ENCODE data around the gene VWF. TPM values are rescaled to one million over a fixed set of nuclear protein-coding genes. Genes with fewer than 3 reads are reported as not detected.
"Not testable (repeated sequence)": the region's sequence is repeated elsewhere in the genome, so short reads cannot be mapped to it uniquely, and the experiment has no call there.

Gene VWF
- total RNA-seq, 3 donors from 2014 or later: 34.3 to 82.5 (median 72.9) TPM

DNA sequence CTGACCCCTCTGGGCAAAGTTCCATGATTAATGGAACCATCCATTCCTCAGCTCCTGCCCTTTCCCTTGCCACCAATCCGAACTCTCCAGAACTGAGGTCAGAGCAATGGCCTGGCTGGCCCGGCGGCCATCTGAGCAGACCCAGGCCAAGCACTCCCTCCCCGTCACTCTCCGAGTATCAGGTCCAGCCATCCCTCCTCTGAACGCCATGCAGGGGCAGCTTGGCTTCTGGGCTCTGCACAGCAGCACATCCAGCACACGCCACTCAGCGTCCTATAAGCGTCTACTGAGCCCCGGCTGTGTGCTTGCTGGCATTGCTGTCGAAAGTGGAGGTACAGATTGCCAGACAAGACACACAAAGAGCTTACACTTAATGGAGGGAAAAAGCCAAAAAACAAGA, 34.3 kb upstream of the VWF start:
- no peaks in the 10 kb centered on the region for H3K9me3 ChIP-seq
- no peaks in the 10 kb centered on the region for H3K4me1 ChIP-seq (ENCODE audit: low read depth)
- ATAC-seq (no peak), DNase-seq (no peak)
- intact Hi-C loops (cut with DNase I, micrococcal nuclease): no loop called here
- no peaks in the 10 kb centered on the region for H3K36me3 ChIP-seq (ENCODE audit: low read depth)
- H3K4me3 ChIP-seq: no peak overlapping the region
- TF ChIP-seq CTCF (IDR thresholded peaks at IDR 0.05): no peak

- no peak for DNase-seq
- intact Hi-C loops (cut with DNase I, micrococcal nuclease): no loop called here
- TF ChIP-seq CTCF (IDR thresholded peaks at IDR 0.05): no peak
- Histone ChIP-seq H3K9me3 (no peaks in the 10 kb centered on the region), H3K4me1 (ENCODE audit: low read depth) (no peaks in the 10 kb centered on the region), H3K36me3 (ENCODE audit: low read depth) (no peaks in the 10 kb centered on the region), H3K4me3 (no peak overlapping the region)
- ATAC-seq: no peak
Measured at GRCh38 chr12:6158255-6158654, 33.8 kb upstream of the VWF start.

DNA sequence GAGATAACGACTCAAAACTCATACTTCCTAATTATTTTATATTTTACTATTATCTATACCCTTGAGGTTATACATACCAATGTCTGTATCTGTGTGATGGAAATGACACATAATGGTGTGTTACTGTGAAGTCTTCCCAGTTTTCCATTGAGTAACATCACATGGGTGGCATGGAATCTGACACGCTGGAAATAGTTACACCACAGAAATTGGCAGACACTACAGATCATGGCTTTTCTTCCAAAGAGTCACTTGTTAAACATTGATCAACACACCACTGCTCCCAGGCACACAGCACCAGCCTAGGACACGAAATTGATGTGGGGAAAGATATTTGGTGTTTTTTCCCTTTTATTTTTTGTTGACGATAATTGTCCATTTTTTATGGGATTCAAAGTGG, 33.0 kb upstream of the VWF start:
- no peaks in the 10 kb centered on the region for H3K36me3 ChIP-seq (ENCODE audit: low read depth)
- DNase-seq: no peak
- H3K9me3 ChIP-seq: no peaks in the 10 kb centered on the region
- H3K4me3 ChIP-seq: no peak overlapping the region
- no peaks in the 10 kb centered on the region for H3K4me1 ChIP-seq (ENCODE audit: low read depth)
- ATAC-seq: no peak
- intact Hi-C loops (cut with DNase I, micrococcal nuclease): no loop called here
- TF ChIP-seq CTCF (IDR thresholded peaks at IDR 0.05): no peak

DNA sequence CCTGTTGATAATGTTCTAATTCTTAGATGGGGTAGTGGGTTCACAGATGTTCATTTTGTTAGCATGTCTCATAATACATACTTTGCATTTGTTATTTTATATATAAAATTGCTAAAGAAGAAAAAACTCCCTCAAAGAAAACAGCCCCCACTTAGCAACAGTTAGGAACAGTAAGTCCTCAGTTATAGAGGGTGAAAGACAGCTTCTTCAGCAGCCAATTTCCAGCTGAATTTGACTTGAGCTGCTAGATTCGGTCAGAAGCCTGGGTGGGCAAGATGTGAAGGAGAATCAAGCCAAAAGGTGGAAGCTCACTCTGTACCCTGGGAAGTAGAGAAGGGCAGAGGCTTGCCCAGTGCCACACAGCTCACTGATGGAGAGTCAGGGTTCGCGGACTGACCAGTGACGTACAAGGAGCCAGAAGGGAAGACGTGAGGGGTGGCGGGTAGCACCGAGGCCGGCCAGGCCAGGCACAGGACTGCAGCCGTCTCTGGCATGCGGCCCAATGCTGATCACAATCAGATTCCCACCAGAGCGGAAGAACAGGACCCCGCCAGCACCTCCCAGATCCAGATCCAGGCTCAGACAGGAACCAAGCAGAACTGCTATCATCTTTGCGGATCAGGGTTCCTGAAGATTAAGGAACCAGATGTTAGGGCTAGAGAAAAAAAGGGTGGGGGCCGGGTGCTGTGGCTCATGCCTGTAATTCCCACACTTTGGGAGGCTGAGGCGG, 30.4 kb upstream of the VWF start:
- Histone ChIP-seq H3K9me3 (no peaks in the 10 kb centered on the region), H3K36me3 (ENCODE audit: low read depth) (no peaks in the 10 kb centered on the region), H3K4me3 (no peak overlapping the region), H3K4me1 (ENCODE audit: low read depth) (no peaks in the 10 kb centered on the region)
- intact Hi-C loops (cut with DNase I, micrococcal nuclease): no loop called here
- no peak for DNase-seq
- ATAC-seq: peak; percentile 27
- TF ChIP-seq CTCF (IDR thresholded peaks at IDR 0.05): no peak

DNA sequence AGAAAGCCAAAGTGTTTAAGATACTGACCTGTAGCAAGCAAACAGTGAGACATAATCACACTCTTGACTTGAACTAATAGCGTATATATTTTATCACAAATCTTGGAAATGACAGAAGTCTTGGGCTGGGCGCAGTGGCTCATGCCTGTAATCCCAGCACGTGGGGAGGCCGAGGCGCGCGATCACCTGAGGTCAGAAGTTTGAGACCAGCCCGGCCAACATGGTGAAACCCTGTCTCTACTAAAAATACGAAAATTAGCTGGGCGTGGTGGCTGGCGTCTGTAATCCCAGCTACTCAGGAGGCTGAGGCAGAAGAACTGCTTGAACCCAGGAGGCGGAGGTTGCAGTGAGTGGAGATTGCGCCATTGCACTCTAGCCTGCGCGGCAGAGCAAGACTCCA, 24.3 kb upstream of the VWF start:
- H3K36me3 ChIP-seq (ENCODE audit: low read depth); DNase-seq; intact Hi-C loops (cut with DNase I, micrococcal nuclease); H3K4me3 ChIP-seq; H3K4me1 ChIP-seq (ENCODE audit: low read depth); H3K9me3 ChIP-seq; ATAC-seq: not testable (repeated sequence)

GRCh38 chr12:6148061-6148460, 23.6 kb upstream of the VWF start:
- intact Hi-C loops (cut with DNase I, micrococcal nuclease): no loop called here
- no peak overlapping the region for H3K4me3 ChIP-seq
- no peak for TF ChIP-seq CTCF (IDR thresholded peaks at IDR 0.05)
- no peaks in the 10 kb centered on the region for H3K36me3 ChIP-seq (ENCODE audit: low read depth)
- ATAC-seq (no peak), DNase-seq (no peak)
- no peaks in the 10 kb centered on the region for H3K9me3 ChIP-seq
- no peaks in the 10 kb centered on the region for H3K4me1 ChIP-seq (ENCODE audit: low read depth)
